ENCODE results near the gene ZNF710. TPM values are rescaled to one million over a fixed set of nuclear protein-coding genes. Genes with fewer than 3 reads are reported as not detected.
"Not testable (repeated sequence)": the region's sequence is repeated elsewhere in the genome, so short reads cannot be mapped to it uniquely, and the experiment has no call there.

Gene ZNF710
- total RNA-seq, result 14.3 TPM

- DNase-seq, result peak; percentile 28
Measured at GRCh38 chr15:90001062-90001682, at the start of gene ZNF710. Gene ZNF710, plus strand, starts transcription at chr15:90001324. Its CDS starts 65,814 bp downstream, at chr15:90067138.

GRCh38 chr15:89954541-89954940, 46.6 kb upstream of the ZNF710 start:
- no peak for DNase-seq

- DNase-seq, result not testable (repeated sequence)
Measured at GRCh38 chr15:89955449-89955998, 45.6 kb upstream of the ZNF710 start.

- no peak for DNase-seq
Measured at GRCh38 chr15:89958107-89958805, 42.9 kb upstream of the ZNF710 start.

- no peak for DNase-seq
Measured at GRCh38 chr15:89963301-89964231, 37.6 kb upstream of the ZNF710 start.

- DNase-seq, result no peak
Measured at GRCh38 chr15:89964232-89964954, 36.7 kb upstream of the ZNF710 start.

GRCh38 chr15:89967881-89968280, 33.2 kb upstream of the ZNF710 start:
- no peak for DNase-seq

GRCh38 chr15:89971592-89971997, 29.5 kb upstream of the ZNF710 start:
- DNase-seq, result no peak

GRCh38 chr15:89972085-89972484, 29.0 kb upstream of the ZNF710 start:
- no peak for DNase-seq

GRCh38 chr15:89975482-89976245, 25.5 kb upstream of the ZNF710 start:
- no peak for DNase-seq

GRCh38 chr15:89976246-89976600, 24.9 kb upstream of the ZNF710 start:
- DNase-seq, result no peak

GRCh38 chr15:89977836-89978235, 23.3 kb upstream of the ZNF710 start:
- not testable (repeated sequence) for DNase-seq

- no peak for DNase-seq
Measured at GRCh38 chr15:89978914-89979313, 22.2 kb upstream of the ZNF710 start.

GRCh38 chr15:89980896-89981295, 20.2 kb upstream of the ZNF710 start:
- DNase-seq, result no peak

- DNase-seq, result no peak
Measured at GRCh38 chr15:89982315-89983055, 18.6 kb upstream of the ZNF710 start.

- DNase-seq, result no peak
Measured at GRCh38 chr15:89984001-89984400, 17.1 kb upstream of the ZNF710 start.

GRCh38 chr15:89984421-89985010, 16.6 kb upstream of the ZNF710 start:
- DNase-seq, result no peak

- DNase-seq, result no peak
Measured at GRCh38 chr15:89985111-89985510, 16.0 kb upstream of the ZNF710 start.

GRCh38 chr15:89991312-89991711, 9.8 kb upstream of the ZNF710 start:
- no peak for DNase-seq

- DNase-seq, result no peak
Measured at GRCh38 chr15:89993349-89993748, 7.8 kb upstream of the ZNF710 start.
